SK-N-SH treated with all-trans-retinoic acid at 6 μM for 48 hours (cell line): ENCODE measurements around the gene KRTDAP.

Source experiments
- ARNTL ChIP-seq: fragments of 450-650 bp; formaldehyde crosslinking; IDR thresholded peaks from 2 replicates; pipeline ENCODE4 v1.5.0; 2020; ENCODE audit warnings: low read depth, mild to moderate bottlenecking, moderate library complexity, borderline replicate concordance
- BACH2 ChIP-seq: fragments of 250-450 bp; sonication (Bioruptor Pico); IDR thresholded peaks from 2 replicates; pipeline ENCODE4 v1.9.0; 2021; ENCODE audit warnings: mild to moderate bottlenecking, borderline replicate concordance
- PPARA ChIP-seq: fragments of 250-450 bp; sonication (Bioruptor Pico); IDR thresholded peaks from 2 replicates; pipeline ENCODE4 v1.5.0; 2020; ENCODE audit warnings: mild to moderate bottlenecking, borderline replicate concordance
- ZFP3 ChIP-seq: fragments of 250-450 bp; sonication (Bioruptor Pico); IDR thresholded peaks from 2 replicates; pipeline ENCODE4 v1.5.0; 2020; ENCODE audit warnings: mild to moderate bottlenecking, moderate library complexity
- TF ChIP-seq, protein P1 (sequence below): fragments of 250-450 bp; sonication (Bioruptor Pico); IDR thresholded peaks from 2 replicates; pipeline ENCODE4 v1.8.0; 2020; ENCODE audit warnings: mild to moderate bottlenecking, moderate library complexity, borderline replicate concordance

DNA sequence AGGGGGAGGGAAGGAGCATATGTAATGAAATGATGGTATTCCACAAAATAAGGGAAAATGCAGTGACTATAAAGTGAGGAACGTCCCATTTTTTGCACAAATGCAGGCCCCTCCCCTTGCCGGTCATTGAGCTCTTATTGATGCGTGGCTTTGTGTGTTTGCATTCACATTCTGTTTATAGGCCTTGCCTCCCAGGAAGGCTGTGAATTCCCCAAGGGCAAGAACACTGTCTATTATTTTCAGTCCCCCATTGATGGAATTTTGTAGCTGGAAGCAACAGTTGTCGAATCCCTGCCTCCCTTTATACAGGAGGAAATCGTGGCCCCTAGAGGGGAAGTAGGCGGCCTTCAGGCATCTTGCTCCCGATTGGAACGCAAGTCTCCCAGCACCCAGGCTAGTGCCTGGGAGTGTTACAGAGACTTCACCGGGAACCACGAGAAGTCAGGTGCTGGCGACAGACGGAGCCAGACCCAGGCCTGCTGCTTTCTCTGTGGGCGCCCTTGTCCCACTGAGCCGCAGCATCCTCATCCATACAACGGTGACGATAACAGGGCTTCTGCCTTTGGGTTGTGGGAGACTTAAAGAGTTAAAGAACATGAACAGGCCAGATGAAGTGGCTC, 31.0 kb upstream of the KRTDAP start:
- TF ChIP-seq, protein P1, sequence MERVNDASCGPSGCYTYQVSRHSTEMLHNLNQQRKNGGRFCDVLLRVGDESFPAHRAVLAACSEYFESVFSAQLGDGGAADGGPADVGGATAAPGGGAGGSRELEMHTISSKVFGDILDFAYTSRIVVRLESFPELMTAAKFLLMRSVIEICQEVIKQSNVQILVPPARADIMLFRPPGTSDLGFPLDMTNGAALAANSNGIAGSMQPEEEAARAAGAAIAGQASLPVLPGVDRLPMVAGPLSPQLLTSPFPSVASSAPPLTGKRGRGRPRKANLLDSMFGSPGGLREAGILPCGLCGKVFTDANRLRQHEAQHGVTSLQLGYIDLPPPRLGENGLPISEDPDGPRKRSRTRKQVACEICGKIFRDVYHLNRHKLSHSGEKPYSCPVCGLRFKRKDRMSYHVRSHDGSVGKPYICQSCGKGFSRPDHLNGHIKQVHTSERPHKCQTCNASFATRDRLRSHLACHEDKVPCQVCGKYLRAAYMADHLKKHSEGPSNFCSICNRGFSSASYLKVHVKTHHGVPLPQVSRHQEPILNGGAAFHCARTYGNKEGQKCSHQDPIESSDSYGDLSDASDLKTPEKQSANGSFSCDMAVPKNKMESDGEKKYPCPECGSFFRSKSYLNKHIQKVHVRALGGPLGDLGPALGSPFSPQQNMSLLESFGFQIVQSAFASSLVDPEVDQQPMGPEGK (CRISPR knock-in tag) = no peak
- TF ChIP-seq BACH2 (no peak), PPARA (CRISPR knock-in tag) (no peak), ARNTL (CRISPR knock-in tag) (no peak), ZFP3 (CRISPR knock-in tag) (no peak)
